NT2/D1 (cell line): ENCODE measurements around the gene LYPLAL1.

Experiments used
- SUZ12 ChIP-seq: IDR thresholded peaks from 2 replicates; pipeline ENCODE4 v1.6.1; 2011; ENCODE audit not compliant: insufficient read length, insufficient read depth; ENCODE audit errors: extremely low read depth
- YY1 ChIP-seq: IDR thresholded peaks from 2 replicates; pipeline ENCODE4 v1.6.1; 2011; ENCODE audit not compliant: insufficient read length, insufficient read depth
- ZNF274 ChIP-seq: IDR thresholded peaks from 2 replicates; pipeline ENCODE4 v1.6.1; 2011; ENCODE audit warnings: mild to moderate bottlenecking, low read depth, low read length

GRCh38 chr1:219174460-219175211 lies 958 bp downstream of the LYPLAL1 start:
- TF ChIP-seq ZNF274 (no peak), SUZ12 (no peak), YY1 (no peak)
